Suprapubic skin (tissue), 4 donors: Measurements from ENCODE around the gene TRIM69.

Experiments
- EP300 ChIP-seq: sonication (generic); formaldehyde crosslinking; IDR thresholded peaks from one replicate; pipeline ENCODE4 v1.6.1; 2017; ENCODE audit warnings: antibody characterized with exemption
- POLR2A ChIP-seq, 2 donors: fragments of 450-650 bp; IDR thresholded peaks; one replicate each; pipeline ENCODE4 v1.6.1; 2017; ENCODE audit warnings: antibody characterized with exemption in 2 of 2, mild to moderate bottlenecking in 2 of 2, moderate library complexity in 2 of 2
- POLR2AphosphoS5 ChIP-seq, 3 donors: sonication (generic); formaldehyde crosslinking; IDR thresholded peaks; one replicate each; pipeline ENCODE4 v1.6.1; 2017; ENCODE audit warnings: antibody characterized with exemption in 3 of 3
- TF ChIP-seq, protein P1 (sequence below), 2 donors: fragments of 200-600 bp in 1 of 2; fragments of 450-650 bp in 1 of 2; sonication (generic) in 1 of 2; IDR thresholded peaks; one replicate each; pipeline ENCODE4 v1.5.1; 2016 to 2019; ENCODE audit warnings: antibody characterized with exemption in 2 of 2, mild to moderate bottlenecking in 1 of 2, moderate library complexity in 1 of 2

DNA sequence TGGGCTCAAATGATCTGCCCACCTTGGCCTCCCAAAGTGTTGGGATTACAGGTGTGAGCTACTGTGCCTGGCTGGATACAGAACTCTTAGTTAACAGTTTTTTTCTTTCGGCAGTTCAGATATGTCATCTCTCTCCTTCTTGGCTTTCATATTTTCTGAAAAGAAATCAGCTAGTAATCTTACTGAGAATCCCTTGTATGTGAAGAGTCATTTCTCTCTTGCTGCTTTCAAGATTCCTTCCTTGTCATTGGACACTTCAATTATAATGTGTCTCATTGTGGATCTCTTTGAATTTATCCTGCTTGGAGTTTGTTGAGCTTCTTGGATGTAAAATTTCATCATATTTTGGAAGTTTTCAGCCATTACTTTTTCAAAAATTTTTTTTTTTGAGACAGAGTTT, 17.0 kb downstream of the TRIM69 start:
- TF ChIP-seq POLR2AphosphoS5 (IDR thresholded peaks at IDR 0.05) (no peak), POLR2A (IDR thresholded peaks at IDR 0.05) (no peak), EP300 (no peak)
- TF ChIP-seq, protein P1, sequence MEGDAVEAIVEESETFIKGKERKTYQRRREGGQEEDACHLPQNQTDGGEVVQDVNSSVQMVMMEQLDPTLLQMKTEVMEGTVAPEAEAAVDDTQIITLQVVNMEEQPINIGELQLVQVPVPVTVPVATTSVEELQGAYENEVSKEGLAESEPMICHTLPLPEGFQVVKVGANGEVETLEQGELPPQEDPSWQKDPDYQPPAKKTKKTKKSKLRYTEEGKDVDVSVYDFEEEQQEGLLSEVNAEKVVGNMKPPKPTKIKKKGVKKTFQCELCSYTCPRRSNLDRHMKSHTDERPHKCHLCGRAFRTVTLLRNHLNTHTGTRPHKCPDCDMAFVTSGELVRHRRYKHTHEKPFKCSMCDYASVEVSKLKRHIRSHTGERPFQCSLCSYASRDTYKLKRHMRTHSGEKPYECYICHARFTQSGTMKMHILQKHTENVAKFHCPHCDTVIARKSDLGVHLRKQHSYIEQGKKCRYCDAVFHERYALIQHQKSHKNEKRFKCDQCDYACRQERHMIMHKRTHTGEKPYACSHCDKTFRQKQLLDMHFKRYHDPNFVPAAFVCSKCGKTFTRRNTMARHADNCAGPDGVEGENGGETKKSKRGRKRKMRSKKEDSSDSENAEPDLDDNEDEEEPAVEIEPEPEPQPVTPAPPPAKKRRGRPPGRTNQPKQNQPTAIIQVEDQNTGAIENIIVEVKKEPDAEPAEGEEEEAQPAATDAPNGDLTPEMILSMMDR (IDR thresholded peaks at IDR 0.05), result no peak
